HTR-8/SVneo (cell line): ENCODE data around the gene ZNF334.

ENCODE experiments used
- DNase-seq: peaks from one replicate; pipeline ENCODE4 v3.0.0; 2011; ENCODE audit warnings: low spot score, mixed read lengths; ENCODE audit not compliant: insufficient read length
- FAIRE-seq: peaks from 2 replicates; lab custom pipeline; 2011; peaks lifted over from hg19 to GRCh38; lab: Jason Lieb, UNC

Gene ZNF334

GRCh38 chr20:46546298-46546697, 32.9 kb upstream of the ZNF334 start:
- FAIRE-seq (no peak), DNase-seq (no peak)

GRCh38 chr20:46545827-46546138, 32.4 kb upstream of the ZNF334 start:
- FAIRE-seq (peak; percentile 42), DNase-seq (no peak)

- no peak for DNase-seq
- no peak for FAIRE-seq
Measured at GRCh38 chr20:46545077-46545826, 31.9 kb upstream of the ZNF334 start.

- FAIRE-seq (no peak), DNase-seq (no peak)
Measured at GRCh38 chr20:46544576-46544975, 31.2 kb upstream of the ZNF334 start.

GRCh38 chr20:46543959-46544358, 30.6 kb upstream of the ZNF334 start:
- DNase-seq: no peak
- no peak for FAIRE-seq

GRCh38 chr20:46543033-46543432, 29.7 kb upstream of the ZNF334 start:
- FAIRE-seq (no peak), DNase-seq (no peak)

- FAIRE-seq: peak; percentile 55
- no peak for DNase-seq
Measured at GRCh38 chr20:46541229-46541935, 28.0 kb upstream of the ZNF334 start.

- DNase-seq (no peak), FAIRE-seq (no peak)
Measured at GRCh38 chr20:46539113-46539512, 25.8 kb upstream of the ZNF334 start.

GRCh38 chr20:46530640-46531039, 17.3 kb upstream of the ZNF334 start:
- FAIRE-seq: no peak

GRCh38 chr20:46523696-46524328, 10.5 kb upstream of the ZNF334 start:
- DNase-seq (no peak), FAIRE-seq (no peak)

More at GRCh38 chr20:46530640-46531039, 17.3 kb upstream of the ZNF334 start:
- no peak for DNase-seq

- DNase-seq (no peak), FAIRE-seq (no peak)
Measured at GRCh38 chr20:46523108-46523507, 9.7 kb upstream of the ZNF334 start.

- peak; percentile 81 for DNase-seq
- FAIRE-seq: peak; percentile 98
Measured at GRCh38 chr20:46520976-46521579, 7.7 kb upstream of the ZNF334 start.

- DNase-seq (no peak), FAIRE-seq (no peak)
Measured at GRCh38 chr20:46520540-46520939, 7.2 kb upstream of the ZNF334 start.

- DNase-seq (no peak), FAIRE-seq (peak; percentile 69)
Measured at GRCh38 chr20:46519471-46520068, 6.2 kb upstream of the ZNF334 start.

GRCh38 chr20:46509523-46509922, 3.8 kb downstream of the ZNF334 start:
- peak; percentile 31 for FAIRE-seq

GRCh38 chr20:46507760-46508407, 5.5 kb downstream of the ZNF334 start:
- peak; percentile 63 for FAIRE-seq
- DNase-seq: no peak

More at GRCh38 chr20:46509523-46509922, 3.8 kb downstream of the ZNF334 start:
- no peak for DNase-seq

GRCh38 chr20:46505506-46505905, 7.9 kb downstream of the ZNF334 start:
- no peak for FAIRE-seq

GRCh38 chr20:46501961-46502360, 11.4 kb downstream of the ZNF334 start:
- DNase-seq (no peak), FAIRE-seq (peak; percentile 75)

More at GRCh38 chr20:46505506-46505905, 7.9 kb downstream of the ZNF334 start:
- DNase-seq: no peak

GRCh38 chr20:46501337-46501942, 11.9 kb downstream of the ZNF334 start:
- FAIRE-seq (peak; percentile 93), DNase-seq (no peak)
